Measurements from ENCODE around the gene GPR31.
"Not testable (repeated sequence)": the region's sequence is repeated elsewhere in the genome, so short reads cannot be mapped to it uniquely, and the experiment has no call there.

The GPR31 gene, protein sequence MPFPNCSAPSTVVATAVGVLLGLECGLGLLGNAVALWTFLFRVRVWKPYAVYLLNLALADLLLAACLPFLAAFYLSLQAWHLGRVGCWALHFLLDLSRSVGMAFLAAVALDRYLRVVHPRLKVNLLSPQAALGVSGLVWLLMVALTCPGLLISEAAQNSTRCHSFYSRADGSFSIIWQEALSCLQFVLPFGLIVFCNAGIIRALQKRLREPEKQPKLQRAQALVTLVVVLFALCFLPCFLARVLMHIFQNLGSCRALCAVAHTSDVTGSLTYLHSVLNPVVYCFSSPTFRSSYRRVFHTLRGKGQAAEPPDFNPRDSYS

DNA sequence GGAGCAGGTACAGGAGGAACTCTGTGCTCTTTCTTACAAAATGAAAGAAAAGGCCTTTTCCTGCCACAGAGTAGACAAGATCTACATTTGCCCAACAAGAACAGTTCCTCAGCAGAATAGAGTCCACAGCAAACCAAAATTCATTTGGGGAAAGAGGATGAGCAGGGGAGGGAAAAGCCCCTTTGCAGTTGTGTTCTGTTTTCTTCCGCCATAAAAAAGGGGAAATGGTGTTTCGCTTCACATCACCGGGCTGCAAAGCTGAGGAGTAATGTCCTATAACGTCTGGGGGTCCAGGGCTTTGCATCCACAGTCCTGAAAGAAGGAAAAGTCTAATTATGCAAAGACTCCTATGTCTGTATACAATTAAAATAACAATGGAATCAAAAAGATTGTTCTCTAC, at the start of gene GPR31:
Gene GPR31 (minus strand): TSS at position 118 of the 400 bp plus-strand sequence. CDS start 149 bp downstream, outside the sequence.
- no peak within 1 kb of the TSS for H3K4me3 ChIP-seq (ENCODE audit: low read depth, low read length)
- no peak for DNase-seq (ENCODE audit: low read depth)
- TF ChIP-seq, protein P1, sequence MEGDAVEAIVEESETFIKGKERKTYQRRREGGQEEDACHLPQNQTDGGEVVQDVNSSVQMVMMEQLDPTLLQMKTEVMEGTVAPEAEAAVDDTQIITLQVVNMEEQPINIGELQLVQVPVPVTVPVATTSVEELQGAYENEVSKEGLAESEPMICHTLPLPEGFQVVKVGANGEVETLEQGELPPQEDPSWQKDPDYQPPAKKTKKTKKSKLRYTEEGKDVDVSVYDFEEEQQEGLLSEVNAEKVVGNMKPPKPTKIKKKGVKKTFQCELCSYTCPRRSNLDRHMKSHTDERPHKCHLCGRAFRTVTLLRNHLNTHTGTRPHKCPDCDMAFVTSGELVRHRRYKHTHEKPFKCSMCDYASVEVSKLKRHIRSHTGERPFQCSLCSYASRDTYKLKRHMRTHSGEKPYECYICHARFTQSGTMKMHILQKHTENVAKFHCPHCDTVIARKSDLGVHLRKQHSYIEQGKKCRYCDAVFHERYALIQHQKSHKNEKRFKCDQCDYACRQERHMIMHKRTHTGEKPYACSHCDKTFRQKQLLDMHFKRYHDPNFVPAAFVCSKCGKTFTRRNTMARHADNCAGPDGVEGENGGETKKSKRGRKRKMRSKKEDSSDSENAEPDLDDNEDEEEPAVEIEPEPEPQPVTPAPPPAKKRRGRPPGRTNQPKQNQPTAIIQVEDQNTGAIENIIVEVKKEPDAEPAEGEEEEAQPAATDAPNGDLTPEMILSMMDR (IDR thresholded peaks at IDR 0.05; ENCODE audit: low read depth, low read length, missing control alignments): no peak

DNA sequence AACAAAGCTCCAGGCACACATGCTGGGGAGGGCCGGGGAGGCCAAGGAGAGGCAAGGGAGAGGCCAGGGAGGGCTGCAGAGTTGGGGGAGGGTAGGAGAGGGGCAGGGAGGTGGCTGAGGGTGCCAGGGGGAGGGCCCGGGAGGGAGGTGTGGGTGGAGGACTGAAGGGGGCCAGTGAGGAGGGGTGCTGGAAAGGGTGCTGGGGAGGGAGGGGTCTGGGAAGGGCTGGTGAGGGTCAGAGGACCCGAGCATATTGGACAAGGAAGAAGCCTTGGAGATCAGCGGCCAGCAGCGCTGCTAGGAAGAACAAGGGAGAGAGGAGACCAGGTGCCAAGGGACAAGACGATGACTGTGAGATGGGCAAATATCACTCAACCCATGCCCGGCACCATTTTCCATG, 49.7 kb upstream of the GPR31 start:
- TF ChIP-seq, protein P1 (IDR thresholded peaks at IDR 0.05; ENCODE audit: low read depth, low read length, missing control alignments): no peak
- H3K4me3 ChIP-seq (ENCODE audit: low read depth, low read length): no peak overlapping the region
- no peak for DNase-seq (ENCODE audit: low read depth)

DNA sequence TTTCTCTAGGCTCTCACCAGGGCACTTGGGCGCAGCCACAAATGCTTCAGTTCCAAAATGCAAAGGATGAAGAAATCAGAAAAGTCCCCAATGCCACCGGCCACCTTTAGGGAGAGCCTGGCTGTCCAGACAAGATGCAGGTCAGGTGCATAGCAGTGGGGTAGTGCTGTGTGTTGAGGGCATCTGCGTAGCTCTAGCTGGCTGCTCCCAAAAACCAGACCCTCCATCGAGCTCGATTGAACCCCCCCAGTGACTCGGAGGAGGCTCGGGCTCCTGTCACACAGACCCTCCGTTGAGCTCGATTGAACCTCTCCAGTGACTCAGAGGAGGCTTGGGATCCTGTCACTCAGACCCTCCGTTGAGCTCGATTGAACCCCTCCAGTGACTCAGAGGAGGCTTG, 47.5 kb upstream of the GPR31 start:
- DNase-seq (ENCODE audit: low read depth); H3K4me3 ChIP-seq (ENCODE audit: low read depth, low read length): not testable (repeated sequence)

DNA sequence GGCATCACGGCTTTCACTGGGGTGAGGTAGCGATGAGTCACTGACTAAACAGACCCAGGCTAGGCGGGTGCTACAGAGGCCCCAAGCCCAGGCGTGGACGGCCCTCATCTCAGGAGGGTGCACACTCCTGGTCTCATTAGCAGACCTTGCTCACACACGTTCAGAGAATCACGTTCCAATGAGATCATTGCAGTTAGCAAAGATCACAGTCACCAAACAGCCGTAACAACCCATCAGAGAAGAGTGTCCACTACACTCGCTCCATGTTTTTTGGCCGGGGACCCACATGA, 46.2 kb upstream of the GPR31 start:
- H3K4me3 ChIP-seq (ENCODE audit: low read depth, low read length); DNase-seq (ENCODE audit: low read depth): not testable (repeated sequence)

DNA sequence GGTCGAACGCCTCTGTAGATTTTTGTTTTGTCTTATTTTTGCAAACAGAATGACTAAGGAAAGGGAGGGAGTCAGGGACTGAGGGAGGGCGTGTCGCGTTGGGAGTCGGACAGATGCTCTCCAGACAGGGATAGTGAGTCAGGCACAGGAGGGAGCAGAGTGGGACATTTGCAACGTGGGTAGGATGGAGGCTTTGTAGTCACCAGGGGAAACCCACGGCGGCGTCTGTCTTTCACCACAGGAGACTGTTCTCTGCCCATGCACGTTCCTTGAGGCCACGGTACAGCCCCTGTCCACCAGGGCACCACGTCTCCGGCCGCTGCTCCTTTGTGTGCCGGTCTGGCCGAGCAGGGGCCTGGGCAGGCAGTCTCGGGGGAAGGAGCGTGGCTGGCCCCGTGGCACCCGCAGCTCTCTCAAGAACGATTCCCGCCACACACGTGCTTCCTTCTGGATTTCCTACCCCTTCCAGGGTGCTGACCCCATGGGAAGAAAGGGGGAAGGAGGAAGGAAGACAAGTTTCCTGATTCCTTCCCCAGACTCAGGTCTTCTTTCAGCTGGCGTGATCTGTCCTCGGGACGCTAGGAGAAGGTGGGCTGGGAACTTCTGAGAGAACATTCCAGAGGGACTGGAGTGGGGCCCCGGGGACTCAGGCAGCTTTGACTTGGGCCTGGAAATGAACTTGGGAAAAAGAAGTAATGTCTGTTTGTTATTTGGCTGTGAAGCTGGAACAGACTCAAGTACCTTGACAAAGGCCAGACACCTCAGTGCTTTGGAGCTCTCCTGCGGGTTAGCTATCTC, 45.7 kb upstream of the GPR31 start:
- not testable (repeated sequence) for DNase-seq (ENCODE audit: low read depth); H3K4me3 ChIP-seq (ENCODE audit: low read depth, low read length)

DNA sequence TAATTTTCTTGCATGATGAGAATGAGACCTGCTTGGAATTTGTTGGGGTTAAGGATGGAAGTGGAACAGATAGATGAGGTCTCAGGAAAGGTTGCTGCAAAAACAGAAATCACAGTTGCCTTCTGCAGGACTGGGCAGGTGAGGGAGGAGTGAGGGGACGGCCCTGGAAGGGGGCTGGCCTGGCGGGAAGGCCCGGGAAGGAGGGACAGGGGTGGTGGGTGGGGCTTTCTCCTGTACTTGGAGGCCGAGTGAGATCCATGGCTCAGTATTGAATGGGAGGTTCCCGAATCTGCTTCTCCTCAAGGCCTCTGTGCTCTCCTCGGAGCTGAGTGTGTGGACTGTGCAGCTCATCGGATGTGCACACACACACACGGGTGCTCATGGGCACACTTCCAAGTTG, 44.8 kb upstream of the GPR31 start:
- not testable (repeated sequence) for DNase-seq (ENCODE audit: low read depth); H3K4me3 ChIP-seq (ENCODE audit: low read depth, low read length)

DNA sequence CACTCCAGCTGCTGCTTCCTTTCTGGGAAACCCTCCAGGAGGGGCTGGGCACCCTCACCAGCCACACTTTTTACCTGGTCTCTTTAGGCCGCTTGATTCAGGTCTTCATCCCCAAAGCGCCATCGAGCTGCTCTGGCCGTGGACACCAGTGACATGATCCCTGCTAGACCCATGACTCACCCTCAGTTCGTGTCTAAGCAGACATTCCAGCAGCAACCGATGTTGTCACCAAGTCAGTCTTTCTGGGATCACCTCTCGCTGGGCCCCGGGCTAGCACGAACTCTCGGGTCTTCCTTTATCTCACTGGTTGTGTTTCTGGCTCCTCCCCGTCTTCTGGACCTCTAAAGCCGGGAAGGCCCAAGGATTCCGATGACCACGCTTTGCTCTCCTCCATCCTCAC, 43.0 kb upstream of the GPR31 start:
- TF ChIP-seq, protein P1 (IDR thresholded peaks at IDR 0.05; ENCODE audit: low read depth, low read length, missing control alignments): no peak
- no peak overlapping the region for H3K4me3 ChIP-seq (ENCODE audit: low read depth, low read length)
- DNase-seq (ENCODE audit: low read depth): no peak

DNA sequence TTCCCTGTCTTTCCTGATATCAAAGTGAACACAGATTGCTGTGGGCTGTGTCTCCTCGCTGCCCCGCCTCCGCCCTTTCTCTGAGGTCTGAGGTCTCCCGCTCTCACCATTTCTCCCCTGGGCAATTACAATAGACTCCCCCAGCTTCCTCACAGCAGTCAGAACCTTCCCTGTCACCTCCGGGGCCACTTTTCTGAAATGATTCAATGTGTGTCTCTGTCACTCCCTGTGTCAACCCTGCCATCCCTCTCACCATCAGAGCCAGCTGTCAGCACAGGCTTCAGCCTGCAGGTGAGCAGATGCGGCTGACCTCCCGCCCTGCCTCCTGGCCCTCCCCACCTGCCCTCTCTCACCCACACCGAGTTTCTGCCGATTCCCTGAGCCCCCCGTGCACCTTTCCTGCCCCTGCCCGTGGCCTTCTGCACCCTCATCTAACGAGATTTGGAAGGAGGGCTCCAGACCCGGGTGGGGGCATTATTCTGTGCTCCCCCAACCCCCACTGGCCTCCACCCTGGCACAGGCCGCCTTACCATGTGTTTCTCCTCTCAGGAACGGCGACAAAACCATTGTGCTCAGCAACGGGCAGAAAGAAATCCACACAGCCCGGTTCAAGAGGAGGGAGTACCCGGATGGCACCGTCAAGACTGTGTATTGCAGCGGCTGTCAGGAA, 38.3 kb upstream of the GPR31 start:
- H3K4me3 ChIP-seq (ENCODE audit: low read depth, low read length): not testable (repeated sequence)

DNA sequence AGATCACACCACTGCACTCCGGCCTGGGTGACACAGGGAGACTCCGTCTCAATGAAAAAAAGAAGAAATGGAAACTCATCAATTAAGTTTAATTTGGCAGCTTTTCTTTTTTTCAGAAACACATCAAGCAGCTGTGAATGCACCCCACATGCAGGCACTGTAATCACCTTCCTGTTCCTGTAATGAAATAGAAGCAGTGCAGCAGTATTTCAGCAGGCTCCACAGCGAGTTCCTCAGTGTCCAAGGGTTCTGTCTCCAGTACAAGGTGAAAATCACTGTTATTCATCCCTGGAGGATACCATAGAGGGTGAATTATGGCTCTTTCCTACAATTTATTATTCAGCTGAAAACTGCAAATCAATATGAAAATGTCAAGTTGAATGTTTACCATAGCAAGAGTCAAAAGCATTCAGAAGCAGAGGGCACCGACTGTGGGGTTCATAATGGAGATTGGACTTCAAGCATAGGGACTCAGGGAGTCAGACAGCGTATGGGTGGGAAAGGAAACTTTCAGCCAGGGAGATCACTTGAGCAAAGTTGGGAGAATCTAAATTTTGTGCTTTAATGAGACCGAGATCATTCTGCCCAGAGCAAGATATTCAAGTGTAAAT, 35.8 kb upstream of the GPR31 start:
- H3K4me3 ChIP-seq (ENCODE audit: low read depth, low read length); DNase-seq (ENCODE audit: low read depth): not testable (repeated sequence)

More for the DNA sequence above, 38.3 kb upstream of the GPR31 start:
- not testable (repeated sequence) for DNase-seq (ENCODE audit: low read depth)

DNA sequence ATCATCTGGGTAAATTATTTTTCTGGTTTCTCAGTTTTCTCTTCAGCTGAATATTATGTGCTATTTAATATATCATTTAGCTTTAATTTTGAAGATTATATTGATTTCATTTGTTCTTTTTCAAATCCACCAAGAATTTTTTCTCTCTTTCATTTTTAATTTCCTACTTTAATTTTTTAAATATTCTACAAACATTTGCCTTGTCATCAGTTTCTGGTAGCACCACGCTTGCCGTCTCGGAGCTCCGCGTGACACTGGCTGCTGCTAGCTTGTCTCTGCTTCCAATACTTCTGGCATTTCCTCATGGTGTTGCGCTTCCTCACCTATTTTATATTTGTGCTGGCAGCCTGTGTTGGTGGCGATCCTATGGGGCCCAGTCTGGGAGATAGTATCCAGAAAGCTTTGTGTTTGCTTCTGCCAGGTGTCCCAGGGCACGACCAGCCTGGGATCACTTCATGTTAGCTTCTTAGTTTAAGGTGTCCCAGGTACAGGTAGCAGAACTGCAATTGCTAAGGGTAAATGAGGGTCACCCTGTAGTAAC, 33.3 kb upstream of the GPR31 start:
- DNase-seq (ENCODE audit: low read depth); H3K4me3 ChIP-seq (ENCODE audit: low read depth, low read length): not testable (repeated sequence)

DNA sequence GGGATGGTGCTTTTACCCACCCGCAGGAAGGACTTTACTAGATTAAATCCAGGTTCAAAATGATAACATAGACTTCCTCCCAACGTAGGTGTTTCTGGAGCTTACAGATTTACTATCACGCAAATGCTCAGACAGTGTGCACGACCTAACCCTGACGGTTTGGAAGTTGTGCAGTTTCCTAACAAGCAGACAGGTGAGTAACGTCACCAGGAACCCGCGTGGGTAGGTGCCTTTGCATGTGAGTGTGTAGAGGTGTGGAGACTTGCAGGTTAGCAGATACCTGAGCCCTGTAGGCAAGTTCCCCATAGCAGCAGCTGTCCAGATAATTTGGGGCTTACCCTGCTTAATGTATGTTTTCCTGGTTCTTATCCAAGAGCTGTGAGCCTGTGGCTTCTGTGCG, 29.5 kb upstream of the GPR31 start:
- DNase-seq (ENCODE audit: low read depth); H3K4me3 ChIP-seq (ENCODE audit: low read depth, low read length): not testable (repeated sequence)

DNA sequence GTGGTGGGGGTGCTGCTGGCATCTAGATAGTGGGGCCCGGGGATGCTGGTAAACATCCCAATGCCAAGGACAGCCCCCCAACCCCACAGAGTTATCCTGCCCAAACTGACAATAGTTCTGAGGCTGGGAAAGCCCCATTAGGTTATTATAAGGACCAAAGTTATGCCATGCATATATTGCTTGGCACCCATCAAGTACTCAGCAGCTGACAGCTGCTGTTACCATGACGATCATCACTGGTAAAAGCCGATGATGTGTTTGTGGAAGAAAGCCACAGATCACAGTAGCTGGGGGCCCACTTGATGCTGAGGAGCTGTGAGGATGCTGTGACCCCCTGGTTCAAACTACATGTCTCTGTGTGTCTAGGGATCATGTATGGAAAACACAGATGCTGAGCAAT, 27.3 kb upstream of the GPR31 start:
- DNase-seq (ENCODE audit: low read depth); H3K4me3 ChIP-seq (ENCODE audit: low read depth, low read length): not testable (repeated sequence)

DNA sequence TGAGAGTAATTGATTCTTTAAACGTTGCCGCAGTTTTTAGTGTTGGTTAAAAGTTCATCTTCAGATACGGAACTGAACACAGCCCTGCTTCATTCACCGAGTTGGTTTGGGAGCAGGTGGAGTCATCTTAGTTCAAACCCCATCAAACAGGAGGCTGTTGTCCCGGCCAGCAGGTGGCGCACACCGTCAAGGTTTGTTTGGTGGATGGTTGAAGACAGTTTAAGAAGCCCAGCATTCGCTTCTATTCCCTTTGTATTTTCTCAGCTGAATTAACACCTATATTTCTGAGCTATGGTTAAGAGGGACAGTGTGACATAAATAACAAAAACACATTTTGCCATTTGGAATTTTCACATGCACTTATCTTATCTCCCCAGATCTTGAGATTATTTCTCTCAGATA, 25.1 kb upstream of the GPR31 start:
- H3K4me3 ChIP-seq (ENCODE audit: low read depth, low read length); DNase-seq (ENCODE audit: low read depth): not testable (repeated sequence)

DNA sequence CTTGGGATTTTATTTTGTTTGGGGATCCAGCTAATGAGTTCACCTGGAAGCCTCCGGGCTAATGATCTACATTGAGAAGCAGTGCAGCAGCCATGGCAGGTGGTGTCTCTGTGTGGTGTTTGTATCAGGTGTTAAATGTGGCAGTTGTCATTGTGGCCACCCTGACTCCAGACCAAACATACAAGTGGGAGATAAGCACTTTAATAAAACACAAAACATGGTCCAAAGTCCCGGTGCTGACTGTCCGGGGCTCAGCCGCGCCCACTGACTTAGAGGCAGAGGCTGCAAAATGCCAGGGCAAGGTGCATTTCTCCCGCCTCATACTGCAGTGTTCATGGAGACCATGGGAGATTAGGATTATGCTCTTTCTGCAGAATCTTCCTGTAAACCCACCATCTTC, 23.6 kb upstream of the GPR31 start:
- not testable (repeated sequence) for DNase-seq (ENCODE audit: low read depth); H3K4me3 ChIP-seq (ENCODE audit: low read depth, low read length)

DNA sequence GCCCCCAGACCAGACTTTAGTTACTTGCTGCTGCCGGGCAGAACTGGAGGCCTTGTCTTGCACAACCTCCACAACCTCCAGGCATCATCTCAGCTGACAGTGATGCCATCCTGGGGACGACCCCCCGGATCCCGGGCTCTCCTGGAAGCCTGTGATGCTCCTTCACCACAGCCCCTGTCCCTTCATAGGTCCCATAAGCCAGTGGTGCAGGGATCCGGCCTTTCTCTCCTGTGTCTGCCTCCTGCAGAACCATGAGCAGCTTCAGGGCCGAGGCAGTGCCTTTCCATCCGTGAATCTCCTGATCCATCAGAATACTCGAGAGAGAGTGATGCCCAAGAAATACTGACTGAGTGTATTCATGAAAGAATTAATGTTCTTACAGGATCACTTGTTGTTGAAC, 22.3 kb upstream of the GPR31 start:
- not testable (repeated sequence) for DNase-seq (ENCODE audit: low read depth); H3K4me3 ChIP-seq (ENCODE audit: low read depth, low read length)

All from GM12864 (cell line).